Activated naive CD8-positive, alpha-beta T cell treated with anti-CD3 and anti-CD28 coated beads for 36 hours (primary cell): ENCODE measurements around the gene AGPAT2. TPM values are rescaled to one million over a fixed set of nuclear protein-coding genes. Genes with fewer than 3 reads are reported as not detected.

Experiments
- DNase-seq: peaks from one replicate; pipeline ENCODE4 v3.0.0; 2021
- H3K27ac Mint-ChIP-seq: one replicate; pipeline ENCODE4 v1.8.0; 2022; ENCODE audit warnings: mild to moderate bottlenecking, moderate library complexity, mixed read lengths
- H3K27me3 Mint-ChIP-seq: one replicate; pipeline ENCODE4 v1.8.0; 2022; ENCODE audit warnings: mild to moderate bottlenecking, mixed read lengths
- H3K36me3 Mint-ChIP-seq: one replicate; pipeline ENCODE4 v1.8.0; 2021; ENCODE audit warnings: mild to moderate bottlenecking, mixed read lengths
- H3K4me1 Mint-ChIP-seq: one replicate; pipeline ENCODE4 v1.8.0; 2021; ENCODE audit warnings: mixed read lengths
- H3K4me3 Mint-ChIP-seq: one replicate; pipeline ENCODE4 v1.8.0; 2022; ENCODE audit warnings: mild to moderate bottlenecking, moderate library complexity, mixed read lengths
- H3K9me3 Mint-ChIP-seq: one replicate; pipeline ENCODE4 v1.8.0; 2022; ENCODE audit warnings: mixed read lengths
- total RNA-seq, 2 experiments: library from RNA; stranded (reverse); gene quantifications; one replicate each; pipeline ENCODE4 v1.2.3, GENCODE V29; 2021

Gene AGPAT2
- total RNA-seq = 10 to 100 TPM; 14.6 to 16.1 TPM

DNA sequence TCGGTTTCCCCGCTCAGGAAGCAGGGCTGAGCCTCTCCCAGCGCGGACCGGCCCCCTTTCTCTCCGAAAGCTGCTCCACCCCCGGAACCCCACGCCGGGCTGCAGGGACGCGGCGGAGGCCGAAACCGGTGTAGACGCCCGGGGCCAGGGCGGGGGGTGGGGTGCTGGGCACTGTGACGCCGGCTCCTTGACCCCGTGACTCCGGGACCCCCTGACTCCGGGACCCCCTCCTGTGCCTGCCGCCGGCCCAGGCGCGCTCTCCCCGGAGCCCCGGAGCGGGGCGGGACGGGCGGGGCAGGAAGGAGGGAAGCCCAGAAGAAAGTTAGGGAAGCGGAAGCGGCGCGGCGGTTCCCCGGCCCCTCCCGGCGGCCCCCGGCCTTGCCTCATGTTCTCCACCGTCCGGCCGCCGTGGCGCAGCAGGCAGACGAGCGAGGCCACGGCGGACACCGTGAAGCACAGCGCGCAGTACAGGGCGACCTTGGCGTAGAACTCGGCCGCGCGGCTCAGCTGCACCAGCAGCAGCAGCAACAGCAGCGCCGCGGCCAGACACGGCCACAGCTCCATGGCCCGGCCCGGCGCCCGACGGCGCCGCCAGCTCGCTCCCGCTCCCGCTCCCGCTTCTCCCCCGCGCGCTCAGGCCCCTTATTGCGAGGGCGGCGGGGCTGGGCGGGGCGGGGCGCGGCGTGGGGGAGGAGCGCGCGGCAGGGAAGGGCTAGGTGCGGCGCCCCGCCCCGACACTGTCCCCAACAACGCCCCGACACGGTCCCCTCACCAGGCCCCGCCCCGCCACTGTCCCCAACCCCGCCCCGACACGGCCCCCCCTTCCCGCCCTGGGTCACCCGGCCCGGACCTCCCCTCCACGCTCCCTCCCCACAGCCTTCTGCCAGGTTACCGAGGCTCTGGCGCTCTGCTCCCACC is at the start of gene AGPAT2:
AGPAT2 (minus strand) TSS at position 664 of the 918 bp plus-strand sequence; CDS start at position 564, 100 bp downstream.
- H3K4me1 Mint-ChIP-seq = peaks cover 9% of the 10 kb centered on the region
- no peaks in the 10 kb centered on the region for H3K27me3 Mint-ChIP-seq
- H3K27ac Mint-ChIP-seq = no peak within 1 kb of the TSS
- no peaks in the 10 kb centered on the region for H3K9me3 Mint-ChIP-seq
- no peaks in the 10 kb centered on the region for H3K36me3 Mint-ChIP-seq
- peak; percentile 74 for DNase-seq
- peak within 1 kb of the TSS; percentile 82 for H3K4me3 Mint-ChIP-seq

DNA sequence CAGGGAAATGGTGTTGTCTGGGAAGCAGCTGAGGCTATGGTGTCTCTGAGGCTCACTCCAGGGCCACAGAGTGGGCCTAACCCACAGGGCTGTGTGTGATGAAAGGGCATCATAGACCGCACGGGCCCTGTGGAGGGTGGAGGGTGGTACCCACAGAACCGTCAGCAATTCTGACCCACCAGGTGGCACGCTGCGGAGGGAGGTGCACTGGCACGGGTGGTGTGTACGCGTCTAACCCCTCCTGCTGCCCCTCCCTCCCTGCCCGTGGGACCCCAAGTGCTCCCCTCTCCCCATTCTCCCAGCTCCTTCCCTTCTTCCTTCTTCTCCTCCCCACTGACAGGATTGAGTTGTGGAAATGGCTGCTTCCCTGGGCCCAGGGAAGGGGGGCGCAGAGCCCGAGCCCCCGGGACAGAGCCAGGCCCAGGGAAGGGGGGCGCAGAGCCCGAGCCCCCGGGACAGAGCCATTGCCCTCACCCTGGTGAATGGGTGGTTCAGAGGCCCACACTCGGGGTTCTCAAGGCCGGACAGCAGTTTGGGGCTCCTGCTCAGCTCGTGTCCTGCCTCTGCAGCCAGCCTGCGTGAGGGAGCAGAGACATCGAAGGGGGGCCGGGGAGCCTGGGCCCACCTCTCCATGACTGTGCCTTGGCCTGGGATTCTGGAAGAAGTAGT is 48.7 kb upstream of the AGPAT2 start:
- Mint-ChIP-seq H3K36me3 (peaks cover 11% of the 10 kb centered on the region), H3K9me3 (no peaks in the 10 kb centered on the region), H3K4me1 (peaks cover 14% of the 10 kb centered on the region), H3K4me3 (no peak overlapping the region), H3K27ac (no peak overlapping the region), H3K27me3 (no peaks in the 10 kb centered on the region)
- no peak for DNase-seq

GRCh38 chr9:136734837-136735496 is 47.7 kb upstream of the AGPAT2 start:
- no peaks in the 10 kb centered on the region for H3K9me3 Mint-ChIP-seq
- peaks cover 11% of the 10 kb centered on the region for H3K36me3 Mint-ChIP-seq
- H3K27ac Mint-ChIP-seq = no peak overlapping the region
- DNase-seq = no peak
- peaks cover 9% of the 10 kb centered on the region for H3K4me1 Mint-ChIP-seq
- no peak overlapping the region for H3K4me3 Mint-ChIP-seq
- no peaks in the 10 kb centered on the region for H3K27me3 Mint-ChIP-seq

DNA sequence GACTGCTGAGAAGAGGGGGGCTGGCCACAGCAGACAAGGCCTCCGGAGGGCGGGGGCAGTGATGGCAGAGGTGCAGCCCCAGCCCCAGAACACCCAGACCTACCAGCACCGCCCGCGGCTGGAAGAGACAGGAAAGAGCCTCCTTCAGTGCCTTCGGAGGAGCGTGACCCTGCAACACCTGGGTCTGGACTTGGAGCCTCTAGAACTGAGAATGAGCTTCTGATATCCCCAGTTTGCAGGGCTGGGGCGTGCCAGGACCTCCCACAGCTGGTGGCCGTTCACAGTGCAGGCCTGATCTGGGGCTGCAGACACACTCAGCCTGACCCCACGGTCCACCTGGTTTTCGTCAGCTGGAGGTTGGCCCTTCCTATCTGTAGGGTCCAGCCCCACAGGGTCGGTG is 46.4 kb upstream of the AGPAT2 start:
- Mint-ChIP-seq H3K4me1 (peaks cover 16% of the 10 kb centered on the region), H3K36me3 (peaks cover 9% of the 10 kb centered on the region), H3K9me3 (no peaks in the 10 kb centered on the region), H3K27me3 (no peaks in the 10 kb centered on the region), H3K27ac (no peak overlapping the region), H3K4me3 (no peak overlapping the region)
- DNase-seq = no peak

DNA sequence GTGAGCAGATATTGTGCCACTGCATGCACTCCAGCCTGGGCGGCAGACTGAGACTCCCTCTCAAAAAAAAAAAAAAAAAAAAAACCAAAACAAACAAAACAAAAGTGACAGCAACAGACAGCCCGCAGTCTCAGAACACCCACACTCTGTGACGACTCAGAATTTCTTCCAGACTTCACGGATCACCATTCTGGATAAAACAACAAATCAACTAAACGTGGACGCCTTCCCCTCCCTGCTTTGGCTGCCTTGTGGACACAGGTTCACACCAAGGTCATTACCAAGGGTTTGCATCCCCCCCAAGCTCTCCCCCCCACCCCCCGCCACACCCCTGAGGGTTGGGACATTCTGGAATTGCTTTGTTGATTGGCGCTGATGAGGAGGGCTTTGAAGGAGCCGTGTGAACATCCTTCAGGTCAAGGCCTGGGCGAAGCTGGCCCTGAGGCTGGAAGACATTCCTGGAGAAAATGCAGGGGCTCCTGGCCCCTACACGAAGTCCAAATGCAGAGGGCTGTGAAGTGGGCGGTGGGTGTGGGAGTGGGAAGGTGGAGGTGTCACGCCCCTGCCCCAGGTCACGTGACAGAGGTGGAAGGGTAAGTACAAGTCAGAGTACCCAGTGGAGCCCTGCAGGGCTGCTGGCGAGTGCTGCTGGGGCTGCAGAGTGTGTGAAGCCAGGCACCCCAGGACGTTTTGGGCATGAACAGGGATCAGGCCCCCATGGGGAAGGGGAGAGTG is 45.4 kb upstream of the AGPAT2 start:
- DNase-seq = no peak
- H3K27me3 Mint-ChIP-seq = no peaks in the 10 kb centered on the region
- H3K27ac Mint-ChIP-seq = no peak overlapping the region
- H3K4me1 Mint-ChIP-seq = peaks cover 14% of the 10 kb centered on the region
- H3K9me3 Mint-ChIP-seq = no peaks in the 10 kb centered on the region
- no peak overlapping the region for H3K4me3 Mint-ChIP-seq
- peaks cover 6% of the 10 kb centered on the region for H3K36me3 Mint-ChIP-seq

- Mint-ChIP-seq H3K9me3 (no peaks in the 10 kb centered on the region), H3K27ac (no peak overlapping the region), H3K27me3 (peaks cover 3% of the 10 kb centered on the region), H3K4me1 (peaks cover 28% of the 10 kb centered on the region), H3K36me3 (peaks cover 30% of the 10 kb centered on the region), H3K4me3 (peak overlapping the region; percentile 63)
- DNase-seq = no peak
Measured at GRCh38 chr9:136729926-136730325, 42.7 kb upstream of the AGPAT2 start.

DNA sequence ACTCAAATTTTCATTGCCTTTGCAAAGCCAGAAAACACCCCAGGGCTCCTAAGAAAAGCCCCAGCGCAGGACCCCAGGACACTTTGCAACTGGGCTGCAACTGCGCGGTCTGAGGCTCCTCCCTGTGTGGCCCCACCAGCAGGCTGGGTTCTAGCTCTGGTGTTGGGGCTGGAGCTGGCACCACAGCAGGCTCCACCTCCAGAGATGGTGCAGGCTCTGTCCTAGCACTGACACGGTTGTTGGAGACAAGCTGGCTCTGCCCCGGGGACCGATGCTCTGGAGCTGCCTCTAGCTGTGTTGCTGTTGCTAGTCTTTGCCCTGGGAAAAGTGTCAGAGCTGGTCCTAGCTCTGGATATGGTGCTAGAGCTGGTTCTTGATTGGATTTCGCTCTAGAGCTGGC is 41.9 kb upstream of the AGPAT2 start:
- Mint-ChIP-seq H3K9me3 (no peaks in the 10 kb centered on the region), H3K27ac (no peak overlapping the region), H3K36me3 (peaks cover 36% of the 10 kb centered on the region), H3K4me1 (peaks cover 28% of the 10 kb centered on the region), H3K4me3 (peak overlapping the region; percentile 63), H3K27me3 (peaks cover 3% of the 10 kb centered on the region)
- DNase-seq = no peak

- Mint-ChIP-seq H3K9me3 (no peaks in the 10 kb centered on the region), H3K36me3 (peaks cover 41% of the 10 kb centered on the region), H3K27ac (no peak overlapping the region), H3K4me1 (peaks cover 31% of the 10 kb centered on the region), H3K4me3 (peak overlapping the region; percentile 63), H3K27me3 (peaks cover 3% of the 10 kb centered on the region)
- no peak for DNase-seq
Measured at GRCh38 chr9:136728548-136729123, 41.4 kb upstream of the AGPAT2 start.

GRCh38 chr9:136728080-136728547 is 40.9 kb upstream of the AGPAT2 start:
- DNase-seq = peak; percentile 93
- no peaks in the 10 kb centered on the region for H3K9me3 Mint-ChIP-seq
- peak overlapping the region; percentile 29 for H3K27ac Mint-ChIP-seq
- H3K27me3 Mint-ChIP-seq = peaks cover 3% of the 10 kb centered on the region
- H3K4me1 Mint-ChIP-seq = peaks cover 31% of the 10 kb centered on the region
- peaks cover 43% of the 10 kb centered on the region for H3K36me3 Mint-ChIP-seq
- H3K4me3 Mint-ChIP-seq = peak overlapping the region; percentile 95

DNA sequence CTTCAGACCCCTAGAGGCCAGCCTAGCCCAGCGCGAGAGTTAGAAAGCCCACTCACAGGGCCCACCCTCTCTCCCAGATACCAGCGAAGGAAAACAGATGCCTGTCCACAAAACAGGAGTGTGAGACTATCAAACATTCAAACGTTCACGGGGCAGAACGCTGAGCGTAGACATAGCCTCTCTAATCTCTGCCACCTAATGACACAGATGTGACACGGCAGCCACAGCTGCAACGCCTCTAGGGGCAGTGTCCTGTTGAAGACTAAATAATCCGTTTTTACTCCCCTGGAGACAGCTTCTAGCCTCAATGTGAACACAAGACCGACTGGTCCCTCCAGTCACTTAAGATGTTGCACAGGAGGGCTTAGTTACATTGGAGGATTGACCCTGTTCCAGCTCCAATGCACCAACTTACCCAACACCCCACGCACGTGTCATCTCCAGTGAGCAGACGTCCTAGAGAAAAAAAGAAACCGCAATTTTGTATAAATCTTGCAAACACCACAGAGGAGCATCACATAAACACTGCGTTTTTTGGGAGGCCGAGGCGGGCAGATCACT is 39.5 kb upstream of the AGPAT2 start:
- peaks cover 30% of the 10 kb centered on the region for H3K4me1 Mint-ChIP-seq
- peak overlapping the region; percentile 95 for H3K4me3 Mint-ChIP-seq
- peak overlapping the region; percentile 98 for H3K27ac Mint-ChIP-seq
- no peaks in the 10 kb centered on the region for H3K9me3 Mint-ChIP-seq
- peaks cover 3% of the 10 kb centered on the region for H3K27me3 Mint-ChIP-seq
- peak; percentile 41 for DNase-seq
- H3K36me3 Mint-ChIP-seq = peaks cover 42% of the 10 kb centered on the region

GRCh38 chr9:136726118-136726517 is 38.9 kb upstream of the AGPAT2 start:
- Mint-ChIP-seq H3K36me3 (peaks cover 39% of the 10 kb centered on the region), H3K4me1 (peaks cover 29% of the 10 kb centered on the region), H3K4me3 (peak overlapping the region; percentile 95), H3K9me3 (no peaks in the 10 kb centered on the region), H3K27ac (peak overlapping the region; percentile 98), H3K27me3 (peaks cover 3% of the 10 kb centered on the region)
- DNase-seq = no peak

DNA sequence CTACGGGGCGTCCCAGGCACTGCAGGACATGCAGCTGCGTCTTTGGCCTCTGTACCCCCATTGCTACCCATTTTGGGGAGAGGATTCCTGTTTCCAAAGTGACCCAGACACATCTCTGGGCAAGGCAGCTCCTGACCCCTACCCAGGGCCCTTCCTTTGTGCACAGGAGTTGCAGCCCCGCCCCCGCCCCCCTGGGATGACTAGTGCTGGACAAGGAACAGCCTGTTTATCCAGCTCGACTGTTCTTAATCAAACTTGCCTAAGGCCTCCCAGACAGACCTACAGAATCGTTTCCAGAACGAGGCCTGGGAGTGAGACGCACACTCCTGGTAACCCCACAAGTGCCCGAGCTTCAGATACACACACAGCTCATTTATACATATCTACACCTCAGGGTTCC is 38.4 kb upstream of the AGPAT2 start:
- no peak for DNase-seq
- Mint-ChIP-seq H3K9me3 (no peaks in the 10 kb centered on the region), H3K4me1 (peaks cover 29% of the 10 kb centered on the region), H3K27me3 (peaks cover 3% of the 10 kb centered on the region), H3K27ac (peak overlapping the region; percentile 98), H3K36me3 (peaks cover 38% of the 10 kb centered on the region), H3K4me3 (peak overlapping the region; percentile 95)

GRCh38 chr9:136724772-136725171 is 37.5 kb upstream of the AGPAT2 start:
- Mint-ChIP-seq H3K27me3 (peaks cover 3% of the 10 kb centered on the region), H3K4me3 (peak overlapping the region; percentile 40), H3K4me1 (peaks cover 29% of the 10 kb centered on the region), H3K27ac (no peak overlapping the region), H3K36me3 (peaks cover 38% of the 10 kb centered on the region), H3K9me3 (no peaks in the 10 kb centered on the region)
- DNase-seq = no peak

- H3K27ac Mint-ChIP-seq = peak overlapping the region; percentile 64
- H3K9me3 Mint-ChIP-seq = no peaks in the 10 kb centered on the region
- no peak overlapping the region for H3K4me3 Mint-ChIP-seq
- H3K27me3 Mint-ChIP-seq = peaks cover 3% of the 10 kb centered on the region
- peaks cover 38% of the 10 kb centered on the region for H3K36me3 Mint-ChIP-seq
- DNase-seq = no peak
- peaks cover 22% of the 10 kb centered on the region for H3K4me1 Mint-ChIP-seq
Measured at GRCh38 chr9:136723989-136724388, 36.7 kb upstream of the AGPAT2 start.
